NCI-H2107 (cell line): Measurements from ENCODE around the gene HNF4A.
"Not testable (repeated sequence)": the region's sequence is repeated elsewhere in the genome, so short reads cannot be mapped to it uniquely, and the experiment has no call there.

Experiments used
- DNase-seq: peaks from one replicate; lab custom pipeline; 2025; lab: John Stamatoyannopoulos, UW

Gene HNF4A

DNA sequence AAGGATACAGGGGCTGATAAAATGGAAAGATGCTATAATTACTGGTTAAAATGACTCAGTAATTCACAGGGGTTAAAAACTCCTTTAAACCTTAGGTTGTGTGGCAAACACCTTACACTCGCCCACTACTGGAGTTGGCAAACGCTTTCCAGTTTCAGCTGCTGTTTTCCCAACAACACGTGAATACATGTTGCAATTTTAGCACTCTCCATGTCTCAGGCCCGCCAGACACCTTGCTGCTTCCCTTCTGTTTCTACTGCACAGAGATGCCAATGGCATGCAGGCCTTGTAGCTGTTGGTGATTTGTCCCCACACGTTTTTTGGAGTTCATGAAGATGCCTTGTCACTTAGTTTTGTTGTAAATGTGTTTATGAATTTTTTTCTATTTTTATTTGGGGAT, 114.8 kb downstream of the HNF4A start:
- no peak for DNase-seq

- DNase-seq, result no peak
Observed at GRCh38 chr20:44471481-44471882, 116.0 kb downstream of the HNF4A start.

DNA sequence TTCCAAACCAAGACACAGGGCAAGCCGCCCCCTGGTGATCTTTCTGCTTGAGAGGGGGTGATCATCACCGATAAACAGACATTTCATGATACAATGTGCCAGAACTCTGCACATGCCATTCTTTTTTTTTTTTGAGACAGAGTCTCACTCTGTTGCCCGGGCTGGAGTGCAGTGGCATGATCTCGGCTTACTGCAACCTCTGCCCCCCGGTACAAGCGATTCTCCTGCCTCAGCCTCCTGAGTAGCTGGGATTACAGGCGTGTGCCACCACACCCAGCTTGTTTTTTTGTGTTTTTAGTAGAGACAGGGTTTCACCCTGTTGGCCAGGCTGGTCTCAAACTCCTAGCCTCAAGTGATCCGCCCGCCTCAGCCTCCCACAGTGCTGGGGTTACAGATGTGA, 116.8 kb downstream of the HNF4A start:
- DNase-seq, result not testable (repeated sequence)

- DNase-seq, result no peak
Observed at GRCh38 chr20:44475372-44475693, 119.8 kb downstream of the HNF4A start.

GRCh38 chr20:44475694-44476560, 120.4 kb downstream of the HNF4A start, which contains the start of gene TTPAL:
Gene TTPAL, plus strand, starts transcription at chr20:44475874. Its CDS starts 4,126 bp downstream, at chr20:44480000.
- DNase-seq, result peak; percentile 20

DNA sequence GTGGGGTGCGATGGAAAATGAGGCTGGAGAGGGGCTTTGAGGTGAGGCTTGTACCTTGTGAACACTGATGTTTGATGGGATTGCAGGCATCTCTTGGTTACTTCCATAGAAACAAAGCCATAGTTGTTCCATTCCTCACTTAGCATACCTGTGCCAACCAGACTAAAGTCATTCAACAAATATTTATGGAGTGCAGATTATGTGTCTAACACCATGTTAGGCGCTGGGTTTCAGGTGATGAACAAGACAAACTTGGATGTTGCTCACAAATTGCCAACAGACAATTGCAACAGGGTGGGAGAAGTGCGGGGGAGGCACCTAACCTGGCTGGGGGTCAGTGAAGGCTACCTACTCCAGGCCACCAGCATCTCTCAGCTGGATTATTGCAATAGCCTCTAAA, 121.7 kb downstream of the HNF4A start:
- no peak for DNase-seq

- no peak for DNase-seq
Observed at GRCh38 chr20:44478206-44478605, 122.7 kb downstream of the HNF4A start.

DNA sequence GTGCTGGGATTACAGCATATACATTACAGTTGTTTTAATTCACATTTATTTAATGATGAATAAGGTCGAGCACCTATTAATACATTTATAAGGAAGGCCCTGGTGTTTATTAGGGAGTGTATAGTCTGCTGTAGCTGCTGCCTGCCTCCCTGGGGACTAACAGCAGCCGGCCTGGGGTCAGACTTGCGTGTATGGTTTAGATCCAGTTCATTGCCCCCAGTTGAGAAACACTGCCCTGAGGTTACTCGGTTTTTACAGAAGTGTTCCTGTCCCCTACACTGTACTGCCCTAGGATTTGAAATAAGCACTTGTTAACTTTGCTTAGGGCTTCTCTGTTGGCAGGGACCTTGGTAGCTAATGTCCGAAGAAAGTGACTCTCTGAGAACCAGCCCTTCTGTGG, 124.1 kb downstream of the HNF4A start:
- DNase-seq, result no peak

DNA sequence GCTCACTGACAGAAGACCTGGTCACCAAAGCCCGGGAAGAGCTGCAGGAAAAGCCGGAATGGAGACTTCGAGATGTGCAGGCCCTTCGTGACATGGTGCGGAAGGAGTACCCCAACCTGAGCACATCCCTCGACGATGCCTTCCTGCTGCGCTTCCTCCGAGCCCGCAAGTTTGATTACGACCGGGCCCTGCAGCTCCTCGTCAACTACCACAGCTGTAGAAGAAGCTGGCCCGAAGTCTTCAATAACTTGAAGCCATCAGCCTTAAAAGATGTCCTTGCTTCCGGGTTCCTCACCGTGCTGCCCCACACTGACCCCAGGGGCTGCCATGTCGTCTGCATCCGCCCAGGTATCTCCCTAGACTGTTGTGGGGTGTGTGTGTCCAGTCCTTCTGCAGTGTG, 124.6 kb downstream of the HNF4A start:
- DNase-seq, result no peak

DNA sequence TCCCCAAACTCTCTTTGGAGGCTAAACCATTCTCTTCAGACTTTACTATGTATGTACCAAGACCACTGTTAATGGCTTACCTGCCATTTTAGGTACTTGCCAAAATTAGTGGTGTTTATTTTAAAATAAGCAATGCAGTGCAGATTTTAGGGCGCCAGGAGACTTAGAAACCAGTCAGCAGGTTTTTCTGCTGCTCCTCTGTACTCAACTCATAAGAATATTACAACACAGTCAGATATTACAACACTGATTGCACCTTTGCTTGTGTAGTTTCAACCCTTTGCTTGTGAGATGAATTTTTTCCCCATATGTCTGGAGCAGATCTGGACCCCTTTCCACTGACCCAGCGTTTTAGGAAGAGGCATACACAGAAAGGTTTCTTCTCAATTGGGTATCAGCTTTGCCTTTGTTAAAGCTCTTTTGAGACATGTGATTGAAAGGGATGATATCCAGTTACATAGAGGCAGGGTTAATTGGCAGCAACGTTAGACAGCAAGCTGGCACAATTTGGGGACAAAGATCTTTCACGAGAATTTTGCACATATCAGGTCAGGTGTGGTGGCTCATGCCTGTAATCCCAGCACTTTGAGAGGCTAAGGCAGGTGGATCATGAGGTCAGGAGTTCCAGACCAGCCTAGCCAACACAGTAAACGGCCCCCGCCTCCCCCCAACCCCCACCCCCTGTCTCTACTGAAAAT, 126.4 kb downstream of the HNF4A start:
- DNase-seq, result no peak

GRCh38 chr20:44483112-44483511, 127.6 kb downstream of the HNF4A start:
- no peak for DNase-seq
